CD14-positive monocyte (primary cell): ENCODE data around the gene OR52B4. TPM values are rescaled to one million over a fixed set of nuclear protein-coding genes. Genes with fewer than 3 reads are reported as not detected.
"Not testable (repeated sequence)": the region's sequence is repeated elsewhere in the genome, so short reads cannot be mapped to it uniquely, and the experiment has no call there.

Experiments
- DNase-seq, 3 donors: peaks; one replicate each; pipeline ENCODE4 v3.0.0-alpha.2; 2011 to 2022
- H2AFZ ChIP-seq: 2 replicates; pipeline ENCODE4 v1.6.0; 2012; ENCODE audit warnings: mild to moderate bottlenecking, low read depth, low read length, inconsistent platforms; ENCODE audit not compliant: insufficient read depth, poor library complexity, severe bottlenecking
- H3K27ac ChIP-seq, 2 donors: 1 replicate in 1 of 2; 2 replicates in 1 of 2; pipeline ENCODE4 v1.5.1; 2012 to 2013; ENCODE audit warnings: low read length in 2 of 2, control low read depth in 1 of 2, inconsistent platforms in 1 of 2, low read depth in 1 of 2, mild to moderate bottlenecking in 1 of 2
- H3K27me3 ChIP-seq, 2 donors: one replicate each; pipeline versions ENCODE4 v1.6.0 to v1.6.1; 2011 to 2013; ENCODE audit warnings: low read length in 2 of 2; ENCODE audit not compliant: control insufficient read depth in 2 of 2, insufficient read depth in 2 of 2
- H3K36me3 ChIP-seq, 2 donors: replicated peaks in 1 of 2; 1 replicate in 1 of 2; 2 replicates in 1 of 2; pipeline versions ENCODE4 v1.5.1 to v1.6.1; 2012 to 2013; ENCODE audit warnings: low read length in 2 of 2, control low read depth in 1 of 2, inconsistent platforms in 1 of 2, mild to moderate bottlenecking in 1 of 2; ENCODE audit not compliant: insufficient read depth in 2 of 2, control insufficient read depth in 1 of 2
- H3K4me1 ChIP-seq, 2 donors: 1 replicate in 1 of 2; 2 replicates in 1 of 2; pipeline versions ENCODE4 v1.5.1 to v1.6.1; 2012 to 2013; ENCODE audit warnings: low read length in 2 of 2, control low read depth in 1 of 2, inconsistent platforms in 1 of 2, mild to moderate bottlenecking in 1 of 2, moderate library complexity in 1 of 2; ENCODE audit not compliant: insufficient read depth in 2 of 2, control insufficient read depth in 1 of 2
- H3K4me2 ChIP-seq: replicated peaks from 2 replicates; pipeline ENCODE3; 2012; ENCODE audit warnings: low read length, moderate library complexity, mild to moderate bottlenecking; ENCODE audit not compliant: poor library complexity, severe bottlenecking; ENCODE audit errors: extremely low read depth
- H3K4me3 ChIP-seq, 3 experiments: fragments of 200-600 bp in 1 of 3; sonication (generic) in 1 of 3; replicated peaks in 1 of 3; 1 replicate in 2 of 3; 2 replicates in 1 of 3; pipeline ENCODE4 v1.5.1; 2011 to 2013; ENCODE audit warnings: low read length in 3 of 3, mild to moderate bottlenecking in 3 of 3, control low read depth in 2 of 3, low read depth in 2 of 3, inconsistent platforms in 1 of 3, moderate library complexity in 1 of 3
- H3K79me2 ChIP-seq: 2 replicates; pipeline ENCODE4 v1.6.0; 2012; ENCODE audit warnings: mild to moderate bottlenecking, control low read depth, inconsistent platforms, low read length, moderate library complexity; ENCODE audit not compliant: insufficient read depth
- H3K9ac ChIP-seq: 2 replicates; pipeline ENCODE4 v1.6.0; 2017; ENCODE audit warnings: low read length, mild to moderate bottlenecking; ENCODE audit not compliant: insufficient read depth, poor library complexity, severe bottlenecking
- H3K9me3 ChIP-seq, 2 donors: replicated peaks in 1 of 2; 1 replicate in 1 of 2; 2 replicates in 1 of 2; pipeline versions ENCODE4 v1.5.1 to v1.6.1; 2012 to 2013; ENCODE audit warnings: low read length in 2 of 2, control low read depth in 1 of 2; ENCODE audit not compliant: control insufficient read depth in 1 of 2, insufficient read depth in 1 of 2
- H4K20me1 ChIP-seq: 2 replicates; pipeline ENCODE4 v1.6.0; 2012; ENCODE audit warnings: mild to moderate bottlenecking, low read length, control low read depth, moderate library complexity; ENCODE audit not compliant: insufficient read depth
- H3K27ac Mint-ChIP-seq, 7 donors: one replicate each; pipeline ENCODE4 v1.8.0; 2020; ENCODE audit warnings: mild to moderate bottlenecking in 7 of 7, mixed read lengths in 7 of 7, moderate library complexity in 6 of 7, inconsistent platforms in 2 of 7
- H3K27me3 Mint-ChIP-seq, 3 donors: one replicate each; pipeline ENCODE4 v1.8.0; 2021 to 2022; ENCODE audit warnings: low read depth in 3 of 3, mild to moderate bottlenecking in 3 of 3, mixed read lengths in 3 of 3, moderate library complexity in 3 of 3, inconsistent platforms in 1 of 3
- H3K36me3 Mint-ChIP-seq, 2 donors: one replicate each; pipeline ENCODE4 v1.8.0; 2020; ENCODE audit warnings: mixed read lengths in 2 of 2, inconsistent platforms in 1 of 2, mild to moderate bottlenecking in 1 of 2
- H3K4me1 Mint-ChIP-seq: one replicate; pipeline ENCODE4 v1.8.0; 2020; ENCODE audit warnings: mild to moderate bottlenecking, mixed read lengths
- H3K4me3 Mint-ChIP-seq, 2 donors: one replicate each; pipeline ENCODE4 v1.8.0; 2020; ENCODE audit warnings: mild to moderate bottlenecking in 2 of 2, mixed read lengths in 2 of 2, moderate library complexity in 1 of 2
- H3K9me3 Mint-ChIP-seq, 7 donors: one replicate each; pipeline ENCODE4 v1.8.0; 2020 to 2022; ENCODE audit warnings: mixed read lengths in 7 of 7, mild to moderate bottlenecking in 6 of 7, moderate library complexity in 6 of 7, inconsistent platforms in 2 of 7
- whole genome bisulfite sequencing: methylation state at CpG from one replicate; pipeline ENCODE4 v1.1.5; 2013; ENCODE audit warnings: missing lambda C conversion rate; ENCODE audit not compliant: insufficient coverage; 5-methylcytosine and 5-hydroxymethylcytosine counted together
- intact Hi-C, 2 donors: fragments of 100-400 bp; cut with micrococcal nuclease; formaldehyde crosslinking; loops; one replicate each; pipeline versions ENCODE4 v1.15.0 to v1.15.1; 2023
- polyA plus RNA-seq, 3 donors: library from polyadenylated mRNA; depleted of rRNA in 1 of 3; unstranded in 2 of 3; stranded (reverse) in 1 of 3; fragments of 300-500 nt in 2 of 3; fragments of >200 nt in 1 of 3; fragmentation: Illumina TruSeq in 2 of 3; gene quantifications; 1 replicate in 2 of 3; 2 replicates in 1 of 3; pipeline ENCODE4 v1.2.3, GENCODE V29; 2012 to 2021
- TF ChIP-seq, protein P1 (sequence below): fragments of 200-600 bp; IDR thresholded peaks from one replicate; pipeline ENCODE4 v1.8.0; 2022; ENCODE audit warnings: antibody characterized with exemption, mild to moderate bottlenecking

OR52B4 gene
- polyA plus RNA-seq, 3 donors: not detected

DNA sequence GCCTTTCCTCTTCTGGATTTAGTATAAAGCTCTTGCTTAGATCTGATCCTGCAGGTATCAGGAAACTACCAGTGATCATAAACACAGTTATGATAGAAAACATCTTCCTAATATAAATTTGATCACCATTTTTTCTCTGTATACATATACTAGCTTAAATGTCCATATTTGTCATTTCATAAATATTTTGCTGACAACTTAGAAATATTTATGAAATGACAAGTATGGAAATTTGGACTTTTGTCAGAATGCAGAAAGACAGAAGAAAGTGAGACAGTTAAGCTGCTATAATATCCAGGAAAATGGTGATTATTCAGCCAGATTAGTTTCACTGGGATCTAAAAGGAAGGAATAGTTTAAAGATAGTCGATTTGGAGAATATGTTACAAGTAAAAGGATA, 48.1 kb upstream of the OR52B4 start:
- no peak overlapping the region for H3K9ac ChIP-seq
- H3K4me1 ChIP-seq: no peaks in the 10 kb centered on the region
- peaks cover 23% of the 10 kb centered on the region for H4K20me1 ChIP-seq
- no peak overlapping the region for H3K4me3 ChIP-seq
- DNase-seq: no peak
- peaks cover 8 to 45% of the 10 kb centered on the region in 2 donors for H3K36me3 ChIP-seq
- H3K27me3 ChIP-seq: no peaks in the 10 kb centered on the region
- intact Hi-C loops: no loop called here
- TF ChIP-seq, protein P1, sequence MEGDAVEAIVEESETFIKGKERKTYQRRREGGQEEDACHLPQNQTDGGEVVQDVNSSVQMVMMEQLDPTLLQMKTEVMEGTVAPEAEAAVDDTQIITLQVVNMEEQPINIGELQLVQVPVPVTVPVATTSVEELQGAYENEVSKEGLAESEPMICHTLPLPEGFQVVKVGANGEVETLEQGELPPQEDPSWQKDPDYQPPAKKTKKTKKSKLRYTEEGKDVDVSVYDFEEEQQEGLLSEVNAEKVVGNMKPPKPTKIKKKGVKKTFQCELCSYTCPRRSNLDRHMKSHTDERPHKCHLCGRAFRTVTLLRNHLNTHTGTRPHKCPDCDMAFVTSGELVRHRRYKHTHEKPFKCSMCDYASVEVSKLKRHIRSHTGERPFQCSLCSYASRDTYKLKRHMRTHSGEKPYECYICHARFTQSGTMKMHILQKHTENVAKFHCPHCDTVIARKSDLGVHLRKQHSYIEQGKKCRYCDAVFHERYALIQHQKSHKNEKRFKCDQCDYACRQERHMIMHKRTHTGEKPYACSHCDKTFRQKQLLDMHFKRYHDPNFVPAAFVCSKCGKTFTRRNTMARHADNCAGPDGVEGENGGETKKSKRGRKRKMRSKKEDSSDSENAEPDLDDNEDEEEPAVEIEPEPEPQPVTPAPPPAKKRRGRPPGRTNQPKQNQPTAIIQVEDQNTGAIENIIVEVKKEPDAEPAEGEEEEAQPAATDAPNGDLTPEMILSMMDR: no peak
- no peak overlapping the region for H3K4me2 ChIP-seq
- H3K9me3 Mint-ChIP-seq: peaks cover 0 to 9% (median 2%) of the 10 kb centered on the region in 7 donors
- H3K79me2 ChIP-seq: no peaks in the 10 kb centered on the region
- no peak overlapping the region for H2AFZ ChIP-seq
- peaks cover 0 to 2% (median 1%) of the 10 kb centered on the region in 3 donors for H3K27me3 Mint-ChIP-seq
- H3K4me1 Mint-ChIP-seq: peaks cover 11% of the 10 kb centered on the region
- peaks cover 44 to 56% of the 10 kb centered on the region in 2 donors for H3K36me3 Mint-ChIP-seq
- WGBS: 88% methylated on average over 1 of the region's 1 CpG
- H3K4me3 Mint-ChIP-seq: no peak overlapping the region
- H3K27ac Mint-ChIP-seq: no peak overlapping the region
- no peak overlapping the region for H3K27ac ChIP-seq
- no peaks in the 10 kb centered on the region for H3K9me3 ChIP-seq

DNA sequence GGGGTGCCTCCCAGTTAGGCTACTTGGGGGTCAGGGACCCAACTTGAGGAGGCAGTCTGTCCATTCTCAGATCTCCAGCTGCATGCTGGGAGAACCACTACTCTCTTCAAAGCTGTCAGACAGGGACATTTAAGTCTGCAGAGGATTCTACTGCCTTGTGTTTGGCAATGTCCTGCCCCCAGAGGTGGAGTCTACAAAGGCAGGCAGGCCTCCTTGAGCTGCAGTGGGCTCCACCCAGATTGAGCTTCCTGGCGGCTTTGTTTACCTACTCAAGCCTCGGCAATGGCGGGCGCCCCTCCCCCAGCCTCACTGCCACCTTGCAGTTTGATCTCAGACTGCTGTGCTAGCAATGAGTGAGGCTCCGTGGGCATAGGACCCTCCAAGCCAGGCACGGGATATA, 38.0 kb upstream of the OR52B4 start:
- H2AFZ ChIP-seq, H3K27ac Mint-ChIP-seq, DNase-seq, H3K9ac ChIP-seq, H4K20me1 ChIP-seq, H3K4me1 ChIP-seq, H3K27me3 Mint-ChIP-seq, H3K27ac ChIP-seq, H3K27me3 ChIP-seq, H3K4me3 ChIP-seq, intact Hi-C loops, H3K79me2 ChIP-seq, H3K4me3 Mint-ChIP-seq, H3K4me2 ChIP-seq: not testable (repeated sequence)
- Histone ChIP-seq H3K9me3 (peaks cover 0 to 11% of the 10 kb centered on the region in 2 donors), H3K36me3 (peaks cover 0 to 13% of the 10 kb centered on the region in 2 donors)
- peaks cover 52 to 59% of the 10 kb centered on the region in 2 donors for H3K36me3 Mint-ChIP-seq
- no CpG with 5 or more reads among the region's 6 CpGs for WGBS
- H3K9me3 Mint-ChIP-seq: peaks cover 30 to 63% (median 46%) of the 10 kb centered on the region in 7 donors
- peaks cover 21% of the 10 kb centered on the region for H3K4me1 Mint-ChIP-seq
